Measurements from ENCODE around the gene PLEKHA5. TPM values are rescaled to one million over a fixed set of nuclear protein-coding genes. Genes with fewer than 3 reads are reported as not detected.

Gene PLEKHA5
- total RNA-seq, 1 donor from 2014 or later, result 30.2 TPM

DNA sequence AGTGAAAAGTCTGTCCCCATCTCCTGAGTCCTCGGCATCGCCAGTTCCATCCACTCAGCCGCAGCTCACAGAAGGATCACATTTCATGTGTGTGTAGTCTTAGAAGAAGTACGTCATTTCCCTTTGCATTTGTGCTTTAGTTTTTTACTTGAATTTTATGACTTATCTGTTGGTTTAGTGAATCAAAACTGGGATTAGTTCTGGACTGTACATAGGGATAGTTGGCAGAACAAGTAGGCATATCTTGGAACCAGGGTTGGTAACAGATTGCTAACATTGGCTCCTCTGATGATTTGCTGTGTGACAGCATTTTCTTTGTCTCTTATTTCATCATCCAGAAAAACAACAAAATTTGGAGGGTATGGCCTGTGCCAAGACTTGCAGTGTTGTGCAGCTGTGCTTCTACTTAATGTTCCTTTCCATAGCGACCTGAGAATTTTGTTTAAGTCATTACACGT lies 240.2 kb downstream of the PLEKHA5 start:
- Mint-ChIP-seq H3K36me3 (ENCODE audit: low read depth, unreplicated experiment) (peaks cover 36% of the 10 kb centered on the region), H3K4me3 (ENCODE audit: unreplicated experiment) (no peak overlapping the region), H3K9me3 (ENCODE audit: unreplicated experiment) (no peaks in the 10 kb centered on the region), H3K27me3 (ENCODE audit: unreplicated experiment) (no peaks in the 10 kb centered on the region), H3K27ac (ENCODE audit: unreplicated experiment) (no peak overlapping the region), H3K4me1 (ENCODE audit: unreplicated experiment) (peaks cover 3% of the 10 kb centered on the region)
- DNase-seq (ENCODE audit: low spot score), result no peak
- TF ChIP-seq, protein P1, sequence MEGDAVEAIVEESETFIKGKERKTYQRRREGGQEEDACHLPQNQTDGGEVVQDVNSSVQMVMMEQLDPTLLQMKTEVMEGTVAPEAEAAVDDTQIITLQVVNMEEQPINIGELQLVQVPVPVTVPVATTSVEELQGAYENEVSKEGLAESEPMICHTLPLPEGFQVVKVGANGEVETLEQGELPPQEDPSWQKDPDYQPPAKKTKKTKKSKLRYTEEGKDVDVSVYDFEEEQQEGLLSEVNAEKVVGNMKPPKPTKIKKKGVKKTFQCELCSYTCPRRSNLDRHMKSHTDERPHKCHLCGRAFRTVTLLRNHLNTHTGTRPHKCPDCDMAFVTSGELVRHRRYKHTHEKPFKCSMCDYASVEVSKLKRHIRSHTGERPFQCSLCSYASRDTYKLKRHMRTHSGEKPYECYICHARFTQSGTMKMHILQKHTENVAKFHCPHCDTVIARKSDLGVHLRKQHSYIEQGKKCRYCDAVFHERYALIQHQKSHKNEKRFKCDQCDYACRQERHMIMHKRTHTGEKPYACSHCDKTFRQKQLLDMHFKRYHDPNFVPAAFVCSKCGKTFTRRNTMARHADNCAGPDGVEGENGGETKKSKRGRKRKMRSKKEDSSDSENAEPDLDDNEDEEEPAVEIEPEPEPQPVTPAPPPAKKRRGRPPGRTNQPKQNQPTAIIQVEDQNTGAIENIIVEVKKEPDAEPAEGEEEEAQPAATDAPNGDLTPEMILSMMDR (IDR thresholded peaks at IDR 0.05; ENCODE audit: unreplicated experiment), result no peak

DNA sequence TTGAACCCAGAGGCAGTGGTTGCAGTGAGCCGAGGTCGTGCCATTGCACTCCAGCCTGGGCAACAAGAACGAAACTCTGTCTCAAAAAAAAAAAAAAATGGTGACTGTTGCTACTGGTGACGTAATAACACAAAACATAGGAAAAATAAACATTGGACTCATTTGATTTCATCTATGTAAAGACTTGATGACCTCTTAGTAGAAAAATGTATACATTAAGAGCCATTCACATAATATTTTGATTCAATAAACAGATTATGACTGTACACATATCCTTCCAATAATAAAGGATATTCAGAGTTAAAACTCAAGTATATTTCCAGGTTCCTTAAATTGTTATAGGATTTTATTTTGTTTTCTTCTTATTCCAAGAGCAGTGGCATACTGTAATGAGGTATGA lies 244.1 kb downstream of the PLEKHA5 start:
- no peak overlapping the region for H3K4me3 Mint-ChIP-seq (ENCODE audit: unreplicated experiment)
- no peaks in the 10 kb centered on the region for H3K27me3 Mint-ChIP-seq (ENCODE audit: unreplicated experiment)
- TF ChIP-seq, protein P1 (IDR thresholded peaks at IDR 0.05; ENCODE audit: unreplicated experiment), result no peak
- H3K9me3 Mint-ChIP-seq (ENCODE audit: unreplicated experiment), result no peaks in the 10 kb centered on the region
- H3K4me1 Mint-ChIP-seq (ENCODE audit: unreplicated experiment), result peaks cover 3% of the 10 kb centered on the region
- H3K36me3 Mint-ChIP-seq (ENCODE audit: low read depth, unreplicated experiment), result peaks cover 30% of the 10 kb centered on the region
- DNase-seq (ENCODE audit: low spot score), result no peak
- H3K27ac Mint-ChIP-seq (ENCODE audit: unreplicated experiment), result no peak overlapping the region

- Mint-ChIP-seq H3K27me3 (ENCODE audit: unreplicated experiment) (peaks cover 2% of the 10 kb centered on the region), H3K36me3 (ENCODE audit: low read depth, unreplicated experiment) (peaks cover 23% of the 10 kb centered on the region), H3K4me3 (ENCODE audit: unreplicated experiment) (no peak overlapping the region), H3K9me3 (ENCODE audit: unreplicated experiment) (no peaks in the 10 kb centered on the region), H3K27ac (ENCODE audit: unreplicated experiment) (no peak overlapping the region), H3K4me1 (ENCODE audit: unreplicated experiment) (peaks cover 3% of the 10 kb centered on the region)
- TF ChIP-seq, protein P1 (IDR thresholded peaks at IDR 0.05; ENCODE audit: unreplicated experiment), result no peak
- no peak for DNase-seq (ENCODE audit: low spot score)
Measured at GRCh38 chr12:19375888-19376287, 246.4 kb downstream of the PLEKHA5 start.

- Mint-ChIP-seq H3K4me1 (ENCODE audit: unreplicated experiment) (peaks cover 3% of the 10 kb centered on the region), H3K27ac (ENCODE audit: unreplicated experiment) (no peak overlapping the region), H3K36me3 (ENCODE audit: low read depth, unreplicated experiment) (peaks cover 15% of the 10 kb centered on the region), H3K4me3 (ENCODE audit: unreplicated experiment) (no peak overlapping the region), H3K27me3 (ENCODE audit: unreplicated experiment) (peaks cover 2% of the 10 kb centered on the region), H3K9me3 (ENCODE audit: unreplicated experiment) (no peaks in the 10 kb centered on the region)
- TF ChIP-seq, protein P1 (IDR thresholded peaks at IDR 0.05; ENCODE audit: unreplicated experiment), result no peak
- no peak for DNase-seq (ENCODE audit: low spot score)
Measured at GRCh38 chr12:19376691-19377090, 247.2 kb downstream of the PLEKHA5 start.

DNA sequence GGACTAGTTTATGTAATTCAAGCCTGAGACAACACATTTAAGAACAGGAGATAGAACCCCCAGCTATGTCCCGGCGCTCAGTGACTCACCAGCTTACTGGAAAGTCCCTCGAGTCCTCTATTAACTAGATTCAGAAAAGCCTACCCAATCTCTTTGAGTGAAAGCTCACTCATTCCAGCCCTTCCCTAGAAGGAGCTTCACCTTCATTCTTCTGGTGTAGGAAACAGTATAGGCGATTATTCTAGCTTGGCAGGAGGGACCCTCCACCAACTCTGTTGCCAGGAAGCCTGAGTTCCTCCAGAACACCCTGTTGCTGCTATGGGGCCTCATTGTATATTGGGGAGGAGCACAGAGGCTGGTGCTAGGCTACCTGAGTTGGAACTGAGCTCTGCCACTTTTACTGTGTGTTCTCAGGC lies 252.6 kb downstream of the PLEKHA5 start:
- Mint-ChIP-seq H3K4me3 (ENCODE audit: unreplicated experiment) (no peak overlapping the region), H3K27ac (ENCODE audit: unreplicated experiment) (no peak overlapping the region), H3K4me1 (ENCODE audit: unreplicated experiment) (no peaks in the 10 kb centered on the region), H3K27me3 (ENCODE audit: unreplicated experiment) (peaks cover 5% of the 10 kb centered on the region), H3K36me3 (ENCODE audit: low read depth, unreplicated experiment) (peaks cover 6% of the 10 kb centered on the region), H3K9me3 (ENCODE audit: unreplicated experiment) (no peaks in the 10 kb centered on the region)
- no peak for DNase-seq (ENCODE audit: low spot score)
- TF ChIP-seq, protein P1 (IDR thresholded peaks at IDR 0.05; ENCODE audit: unreplicated experiment), result no peak

Data from endothelial cell (in vitro differentiated cells).